HG03025 (cell line): ENCODE data around the gene MEIS2.

Source experiments
- ATAC-seq: cut with Tn5 transposase; IDR thresholded peaks from one replicate; pipeline ENCODE4 v1.9.1; 2021; ENCODE audit warnings: mild to moderate bottlenecking, moderate library complexity; ENCODE audit not compliant: unreplicated experiment, low FRiP score

Gene MEIS2

GRCh38 chr15:37099319-37100108 is 835 bp downstream of the MEIS2 start:
- ATAC-seq: no peak

GRCh38 chr15:37098468-37099318 is 1.7 kb downstream of the MEIS2 start:
- ATAC-seq: peak; percentile 31

- ATAC-seq: no peak
Observed at GRCh38 chr15:37097144-37097919, 3.0 kb downstream of the MEIS2 start.

- no peak for ATAC-seq
Observed at GRCh38 chr15:37096558-37097143, 3.7 kb downstream of the MEIS2 start.

- ATAC-seq: no peak
Observed at GRCh38 chr15:37095770-37096557, 4.4 kb downstream of the MEIS2 start.

GRCh38 chr15:37094915-37095711 is 5.2 kb downstream of the MEIS2 start:
- no peak for ATAC-seq

GRCh38 chr15:37094333-37094914 is 5.9 kb downstream of the MEIS2 start:
- no peak for ATAC-seq

- ATAC-seq: no peak
Observed at GRCh38 chr15:37093480-37094332, 6.6 kb downstream of the MEIS2 start.

GRCh38 chr15:37090543-37091175 is 9.7 kb downstream of the MEIS2 start:
- no peak for ATAC-seq

GRCh38 chr15:37088436-37088835 is 11.9 kb downstream of the MEIS2 start:
- ATAC-seq: no peak

- no peak for ATAC-seq
Observed at GRCh38 chr15:37087131-37087588, 13.2 kb downstream of the MEIS2 start.

GRCh38 chr15:37086521-37086920 is 13.8 kb downstream of the MEIS2 start:
- no peak for ATAC-seq

- no peak for ATAC-seq
Observed at GRCh38 chr15:37086120-37086519, 14.2 kb downstream of the MEIS2 start.

GRCh38 chr15:37084602-37085001 is 15.7 kb downstream of the MEIS2 start:
- ATAC-seq: no peak

GRCh38 chr15:37083610-37084009 is 16.7 kb downstream of the MEIS2 start:
- no peak for ATAC-seq

GRCh38 chr15:37081983-37082382 is 18.4 kb downstream of the MEIS2 start:
- no peak for ATAC-seq

GRCh38 chr15:37080261-37080921 is 20.0 kb downstream of the MEIS2 start:
- no peak for ATAC-seq
